CD4-positive, alpha-beta T cell (primary cell): ENCODE results near the gene SUMF2. TPM values are rescaled to one million over a fixed set of nuclear protein-coding genes. Genes with fewer than 3 reads are reported as not detected.
"Not testable (repeated sequence)": the region's sequence is repeated elsewhere in the genome, so short reads cannot be mapped to it uniquely, and the experiment has no call there.

ENCODE experiments used
- ATAC-seq: fragments of 200-7000 bp; cut with Tn5 transposase; one replicate; pipeline ENCODE4 v1.10.0; 2022; ENCODE audit warnings: mild to moderate bottlenecking; ENCODE audit not compliant: poor library complexity
- CTCF ChIA-PET: fragments of 350-600 bp; sonication (Branson Sonifier 250); formaldehyde crosslinking; loops from one replicate; lab custom pipeline; 2021; ENCODE audit warnings: antibody characterized with exemption, inconsistent platforms; lab: Charles Lee
- POLR2A ChIA-PET: fragments of 350-600 bp; sonication (Branson Sonifier 250); formaldehyde crosslinking; loops from one replicate; lab custom pipeline; 2021; ENCODE audit warnings: antibody characterized with exemption, inconsistent platforms; lab: Charles Lee
- DNase-seq, 14 experiments: peaks; one replicate each; pipeline ENCODE4 v3.0.0-alpha.2; 2013 to 2020; ENCODE audit warnings: mixed read lengths in 2 of 14
- H3K27ac ChIP-seq, 2 donors: one replicate each; pipeline versions ENCODE4 v1.5.1 to v1.7.0; 2013; ENCODE audit warnings: low read length in 2 of 2, low read depth in 1 of 2, mild to moderate bottlenecking in 1 of 2
- H3K27me3 ChIP-seq, 2 experiments: 1 replicate in 1 of 2; 2 replicates in 1 of 2; pipeline versions ENCODE4 v1.6.1 to v1.7.0; 2013; ENCODE audit warnings: low read length in 2 of 2, control low read depth in 1 of 2, mild to moderate bottlenecking in 1 of 2, moderate library complexity in 1 of 2; ENCODE audit not compliant: insufficient read depth in 2 of 2, control insufficient read depth in 1 of 2
- H3K36me3 ChIP-seq: one replicate; pipeline ENCODE4 v1.6.1; 2013; ENCODE audit warnings: low read length, control low read depth; ENCODE audit not compliant: insufficient read depth
- H3K4me1 ChIP-seq: one replicate; pipeline ENCODE4 v1.6.1; 2013; ENCODE audit warnings: low read length, control low read depth; ENCODE audit not compliant: insufficient read depth
- H3K4me3 ChIP-seq: one replicate; pipeline ENCODE4 v1.5.1; 2013; ENCODE audit warnings: mild to moderate bottlenecking, low read length, moderate library complexity
- H3K9me3 ChIP-seq, 2 experiments: 1 replicate in 1 of 2; 2 replicates in 1 of 2; pipeline versions ENCODE4 v1.6.1 to v1.7.0; 2013; ENCODE audit warnings: low read length in 2 of 2, mild to moderate bottlenecking in 2 of 2, control low read depth in 1 of 2, moderate library complexity in 1 of 2; ENCODE audit not compliant: control insufficient read depth in 1 of 2, insufficient read depth in 1 of 2
- H3K27ac Mint-ChIP-seq: one replicate; pipeline ENCODE4 v1.8.0; 2020; ENCODE audit warnings: mixed read lengths
- H3K27me3 Mint-ChIP-seq: one replicate; pipeline ENCODE4 v1.8.0; 2021; ENCODE audit warnings: mixed read lengths
- H3K36me3 Mint-ChIP-seq: one replicate; pipeline ENCODE4 v1.8.0; 2021; ENCODE audit warnings: low read depth, mixed read lengths
- H3K4me1 Mint-ChIP-seq: one replicate; pipeline ENCODE4 v1.8.0; 2021; ENCODE audit warnings: low read depth, mixed read lengths
- H3K4me3 Mint-ChIP-seq: one replicate; pipeline ENCODE4 v1.8.0; 2020; ENCODE audit warnings: mild to moderate bottlenecking, mixed read lengths
- H3K9me3 Mint-ChIP-seq: one replicate; pipeline ENCODE4 v1.8.0; 2020; ENCODE audit warnings: mixed read lengths
- CTCF ChIP-seq: fragments of 200-600 bp; IDR thresholded peaks from one replicate; pipeline ENCODE4 v1.8.0; 2022; ENCODE audit warnings: antibody characterized with exemption, mild to moderate bottlenecking
- intact Hi-C, 2 experiments: fragments of 100-400 bp; cut with DNase I in 1 of 2; cut with micrococcal nuclease in 1 of 2; formaldehyde crosslinking; loops; one replicate each; pipeline versions ENCODE4 v1.15.1 to v1.9.0; 2023 to 2025; cut with DNase I, micrococcal nuclease
- total RNA-seq, 174 experiments: library from RNA in 2 of 174; stranded (reverse) in 2 of 174; gene quantifications; one replicate each; pipeline ENCODE4 v1.2.3 and lab custom pipeline; 2021 to 2026

The SUMF2 gene
- total RNA-seq, 2 experiments from 2014 or later, result 95.8 to 102 TPM

GRCh38 chr7:56030340-56030739 lies 33.7 kb upstream of the SUMF2 start:
- no peaks in the 10 kb centered on the region for H3K36me3 ChIP-seq
- intact Hi-C loops, result loop anchor here in 1 of 2 experiments (5.0 kb wide), 1 partner anchor 37 kb away; no protein-coding TSS in a partner anchor
- H3K9me3 Mint-ChIP-seq, result no peaks in the 10 kb centered on the region
- CTCF ChIA-PET, result no interaction called here
- H3K4me1 ChIP-seq, result peaks cover 12% of the 10 kb centered on the region
- H3K9me3 ChIP-seq, result no peaks in the 10 kb centered on the region
- H3K4me1 Mint-ChIP-seq, result peaks cover 6% of the 10 kb centered on the region
- no peak for TF ChIP-seq CTCF
- no peaks in the 10 kb centered on the region for H3K27me3 ChIP-seq
- H3K4me3 ChIP-seq, result no peak overlapping the region
- POLR2A ChIA-PET, result no interaction called here
- no peak for DNase-seq
- H3K36me3 Mint-ChIP-seq, result no peaks in the 10 kb centered on the region
- H3K27me3 Mint-ChIP-seq, result no peaks in the 10 kb centered on the region
- ATAC-seq, result no peak
- no peak overlapping the region for H3K4me3 Mint-ChIP-seq
- no peak overlapping the region for H3K27ac Mint-ChIP-seq
- H3K27ac ChIP-seq, result no peak overlapping the region

GRCh38 chr7:56031556-56031955 lies 32.5 kb upstream of the SUMF2 start:
- H3K27me3 ChIP-seq, H3K27me3 Mint-ChIP-seq, POLR2A ChIA-PET, H3K4me3 ChIP-seq, H3K27ac Mint-ChIP-seq, DNase-seq, H3K4me3 Mint-ChIP-seq, H3K27ac ChIP-seq, H3K36me3 Mint-ChIP-seq, H3K4me1 Mint-ChIP-seq, H3K36me3 ChIP-seq, H3K9me3 ChIP-seq, ATAC-seq, CTCF ChIA-PET, H3K9me3 Mint-ChIP-seq: not testable (repeated sequence)
- intact Hi-C loops, result loop anchor here in 1 of 2 experiments (5.0 kb wide), 1 partner anchor 36 kb away; no protein-coding TSS in a partner anchor
- peaks cover 12% of the 10 kb centered on the region for H3K4me1 ChIP-seq

GRCh38 chr7:56032578-56032977 lies 31.5 kb upstream of the SUMF2 start:
- POLR2A ChIA-PET, H3K36me3 ChIP-seq, H3K27ac ChIP-seq, H3K9me3 Mint-ChIP-seq, CTCF ChIA-PET, H3K9me3 ChIP-seq, H3K27me3 ChIP-seq, H3K36me3 Mint-ChIP-seq, H3K27ac Mint-ChIP-seq, H3K4me3 Mint-ChIP-seq, H3K4me1 Mint-ChIP-seq, ATAC-seq, H3K27me3 Mint-ChIP-seq, H3K4me3 ChIP-seq, DNase-seq: not testable (repeated sequence)
- intact Hi-C loops, result loop anchor here in 1 of 2 experiments (5.0 kb wide), 1 partner anchor 35 kb away; no protein-coding TSS in a partner anchor
- H3K4me1 ChIP-seq, result peaks cover 12% of the 10 kb centered on the region

GRCh38 chr7:56033671-56034432 lies 30.2 kb upstream of the SUMF2 start:
- no peaks in the 10 kb centered on the region for H3K36me3 Mint-ChIP-seq
- TF ChIP-seq CTCF, result peak; percentile 37
- DNase-seq (peak; percentile 52 to 87 (median 70)), ATAC-seq (peak; percentile 98)
- no peaks in the 10 kb centered on the region for H3K9me3 Mint-ChIP-seq
- Histone ChIP-seq H3K27me3 (no peaks in the 10 kb centered on the region), H3K9me3 (no peaks in the 10 kb centered on the region), H3K4me3 (peak overlapping the region; percentile 67), H3K36me3 (no peaks in the 10 kb centered on the region), H3K27ac (peak overlapping the region in 1 of 2 donors; percentile 30), H3K4me1 (peaks cover 12% of the 10 kb centered on the region)
- ChIA-PET CTCF (interaction anchor here (1.8 kb wide), 1 partner anchor 31 kb away, joined by 11 read pairs; the partner anchor contains the start of gene SUMF2), POLR2A (interaction anchor here (1.0 to 1.5 kb wide), 5 partner anchors 17 to 668 kb away, joined by 3 to 21 read pairs (median 5); partner anchors contain the start of genes CCT6A, CHCHD2, LANCL2 and PSPH)
- peak overlapping the region; percentile 36 for H3K27ac Mint-ChIP-seq
- intact Hi-C loops, result loop anchor here (2.0 to 5.0 kb wide), 3 partner anchors 17 to 41 kb away; partner anchors contain the start of genes CCT6A (in 2 of the 2) and PSPH (in 2 of the 2)
- H3K4me1 Mint-ChIP-seq, result peaks cover 6% of the 10 kb centered on the region
- no peaks in the 10 kb centered on the region for H3K27me3 Mint-ChIP-seq
- peak overlapping the region; percentile 85 for H3K4me3 Mint-ChIP-seq
